Kidney (tissue), 14 donors: ENCODE results near the gene UNC13A. TPM values are rescaled to one million over a fixed set of nuclear protein-coding genes. Genes with fewer than 3 reads are reported as not detected.

ENCODE experiments used
- DNase-seq, 5 donors: peaks; one replicate each; pipeline ENCODE4 v3.0.0-alpha.2; 2013 to 2020
- FAIRE-seq: peaks from 2 replicates; lab custom pipeline; 2012; peaks lifted over from hg19 to GRCh38; lab: Jason Lieb, UNC
- H3K27ac ChIP-seq, 2 donors: one replicate each; pipeline ENCODE4 v1.7.0; 2013; ENCODE audit warnings: low read depth in 2 of 2, low read length in 2 of 2, inconsistent platforms in 1 of 2
- H3K27me3 ChIP-seq: one replicate; pipeline ENCODE4 v1.7.1; 2013; ENCODE audit warnings: low read length, inconsistent platforms; ENCODE audit not compliant: control insufficient read depth, insufficient read depth
- H3K36me3 ChIP-seq, 3 donors: one replicate each; pipeline versions ENCODE4 v1.7.0 to v1.7.1; 2013; ENCODE audit warnings: low read length in 3 of 3, control low read depth in 1 of 3, inconsistent platforms in 1 of 3; ENCODE audit not compliant: insufficient read depth in 3 of 3, control insufficient read depth in 2 of 3
- H3K4me1 ChIP-seq, 3 donors: one replicate each; pipeline versions ENCODE4 v1.7.0 to v1.7.1; 2013; ENCODE audit warnings: low read length in 3 of 3, inconsistent platforms in 1 of 3, low read depth in 1 of 3; ENCODE audit not compliant: control insufficient read depth in 2 of 3, insufficient read depth in 2 of 3
- H3K4me3 ChIP-seq, 3 donors: one replicate each; pipeline versions ENCODE4 v1.7.0 to v1.8.1; 2013; ENCODE audit warnings: low read length in 3 of 3, control low read depth in 1 of 3, inconsistent platforms in 1 of 3
- H3K9ac ChIP-seq, 3 donors: one replicate each; pipeline versions ENCODE4 v1.7.0 to v1.7.1; 2013; ENCODE audit warnings: low read length in 3 of 3, control low read depth in 1 of 3, inconsistent platforms in 1 of 3
- H3K9me3 ChIP-seq, 3 donors: one replicate each; pipeline versions ENCODE4 v1.7.0 to v1.7.1; 2013; ENCODE audit warnings: low read length in 3 of 3, control low read depth in 1 of 3, inconsistent platforms in 1 of 3; ENCODE audit not compliant: control insufficient read depth in 2 of 3, insufficient read depth in 1 of 3
- intact Hi-C: fragments of 100-400 bp; cut with DNase I; formaldehyde crosslinking; loops from one replicate; pipeline ENCODE4 v1.11.1; 2022
- polyA plus RNA-seq: library from polyadenylated mRNA; stranded (reverse); fragments of 350-450 nt; fragmentation: Illumina TruSeq; extraction: RNeasy Lipid Tissue Mini Kit (QIAGEN cat#74804); gene quantifications from one replicate; pipeline ENCODE4 v1.2.3, GENCODE V29; 2014; ENCODE audit warnings: low read depth, low replicate concordance; ENCODE audit not compliant: insufficient read depth
- total RNA-seq: library from RNA; stranded (reverse); fragmentation: NEBNext Ultra II Directional; extraction: Animal tissue kit (Norgen Biotek cat#: 25700); gene quantifications from one replicate; pipeline ENCODE4 v1.2.1, GENCODE V29; 2021
- TF ChIP-seq, protein P1 (sequence below): IDR thresholded peaks from 3 replicates; pipeline ENCODE4 v1.5.1; 2012; ENCODE audit warnings: mild to moderate bottlenecking, moderate library complexity, borderline replicate concordance; ENCODE audit not compliant: insufficient read depth; ENCODE audit errors: extremely low read depth
- donor health status: control.
- donor health status: control.
- donor health status: control.
- donor health status: control.
- donor health status: control.
- donor health status: DM: yes; HTN: yes; CAD: no.
- donor health status: Normal renal cell carcinoma (clear cell type).

UNC13A gene
- total and polyA plus RNA-seq, 2 donors from 2014 or later = 0.06 to 2.2 TPM

DNA sequence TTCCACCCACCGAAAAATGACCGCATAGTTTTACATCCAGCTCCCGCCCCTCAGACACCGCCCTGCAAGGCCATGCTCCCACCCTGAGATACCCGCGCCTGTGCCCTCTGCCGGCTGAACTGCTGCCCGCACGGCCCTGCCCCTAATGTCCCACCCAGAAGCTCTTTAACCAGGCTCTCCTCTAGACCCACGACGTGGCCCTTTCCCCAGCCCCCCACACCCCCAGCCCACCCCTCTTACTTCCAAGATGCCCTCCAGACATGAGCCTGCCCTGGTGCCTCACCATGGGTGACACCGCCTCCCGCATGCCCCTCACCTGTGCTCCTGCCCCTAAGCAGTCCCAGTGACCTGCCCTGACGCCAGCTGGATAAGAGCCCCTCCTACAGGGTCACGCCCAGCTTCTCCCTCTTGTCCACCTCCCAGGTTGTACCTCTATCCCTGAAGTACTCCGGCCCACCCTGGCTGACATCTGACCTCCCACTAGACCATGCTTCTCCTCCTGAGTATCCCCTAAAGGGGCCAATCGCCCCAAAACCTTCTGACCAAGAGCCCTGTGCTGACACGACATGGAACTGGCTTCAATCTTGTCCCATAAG is 81.5 kb downstream of the UNC13A start:
- intact Hi-C loops = no loop called here
- TF ChIP-seq, protein P1, sequence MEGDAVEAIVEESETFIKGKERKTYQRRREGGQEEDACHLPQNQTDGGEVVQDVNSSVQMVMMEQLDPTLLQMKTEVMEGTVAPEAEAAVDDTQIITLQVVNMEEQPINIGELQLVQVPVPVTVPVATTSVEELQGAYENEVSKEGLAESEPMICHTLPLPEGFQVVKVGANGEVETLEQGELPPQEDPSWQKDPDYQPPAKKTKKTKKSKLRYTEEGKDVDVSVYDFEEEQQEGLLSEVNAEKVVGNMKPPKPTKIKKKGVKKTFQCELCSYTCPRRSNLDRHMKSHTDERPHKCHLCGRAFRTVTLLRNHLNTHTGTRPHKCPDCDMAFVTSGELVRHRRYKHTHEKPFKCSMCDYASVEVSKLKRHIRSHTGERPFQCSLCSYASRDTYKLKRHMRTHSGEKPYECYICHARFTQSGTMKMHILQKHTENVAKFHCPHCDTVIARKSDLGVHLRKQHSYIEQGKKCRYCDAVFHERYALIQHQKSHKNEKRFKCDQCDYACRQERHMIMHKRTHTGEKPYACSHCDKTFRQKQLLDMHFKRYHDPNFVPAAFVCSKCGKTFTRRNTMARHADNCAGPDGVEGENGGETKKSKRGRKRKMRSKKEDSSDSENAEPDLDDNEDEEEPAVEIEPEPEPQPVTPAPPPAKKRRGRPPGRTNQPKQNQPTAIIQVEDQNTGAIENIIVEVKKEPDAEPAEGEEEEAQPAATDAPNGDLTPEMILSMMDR = no peak
- Histone ChIP-seq H3K9me3 (no peaks in the 10 kb centered on the region), H3K9ac (no peak overlapping the region), H3K27ac (no peak overlapping the region), H3K4me3 (peak overlapping the region in 1 of 3 donors; percentile 39), H3K36me3 (no peaks in the 10 kb centered on the region), H3K27me3 (no peaks in the 10 kb centered on the region), H3K4me1 (peaks cover 0 to 6% (median 0%) of the 10 kb centered on the region in 3 donors)
- FAIRE-seq (no peak), DNase-seq (no peak)

DNA sequence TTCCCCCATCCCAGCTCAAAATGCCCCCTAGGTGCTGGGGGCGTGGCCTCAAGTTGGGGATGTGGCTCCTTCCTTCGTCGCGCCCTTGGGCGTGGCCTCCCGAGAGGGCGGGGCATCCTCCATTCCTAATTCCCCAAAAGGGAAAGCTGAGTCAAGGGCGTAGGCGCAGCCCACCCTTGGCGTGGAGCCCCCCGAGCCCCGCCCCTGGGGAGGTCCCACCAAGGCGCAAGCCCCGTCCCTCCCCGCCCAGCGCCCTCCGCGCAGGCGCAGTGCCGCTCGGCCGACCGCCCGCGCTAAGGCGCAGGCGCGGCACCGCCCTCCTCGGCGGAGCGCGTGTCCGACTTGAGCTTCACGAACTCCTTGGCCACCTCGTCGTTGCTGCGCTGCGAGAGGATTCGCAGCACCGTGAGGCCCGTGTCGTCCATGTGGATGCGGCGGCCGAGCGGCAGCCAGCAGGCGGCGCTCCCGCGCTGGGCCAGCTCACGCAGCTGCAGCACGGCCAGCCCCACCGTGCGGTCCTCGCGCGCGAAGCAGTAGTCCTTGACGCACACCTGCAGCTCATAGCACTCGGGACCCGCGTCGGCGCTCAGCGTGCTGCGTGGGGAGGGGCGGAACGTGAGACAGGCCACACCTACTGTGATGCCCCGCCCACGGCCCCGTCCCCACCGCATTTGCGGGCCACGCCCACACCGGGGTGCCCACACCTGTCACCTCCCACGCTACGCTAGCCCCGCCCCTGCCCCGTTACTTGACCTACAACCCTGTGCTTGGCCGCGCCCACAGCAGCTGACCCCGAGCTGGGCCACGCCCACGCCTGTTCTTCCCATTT is 82.2 kb downstream of the UNC13A start:
- H3K4me3 ChIP-seq = peak overlapping the region in 2 of 3 donors; percentile 30 to 39
- TF ChIP-seq, protein P1 = peak; percentile 54
- no peaks in the 10 kb centered on the region for H3K36me3 ChIP-seq
- H3K9ac ChIP-seq = no peak overlapping the region
- DNase-seq (peak; percentile 91 to 95 (median 93)), FAIRE-seq (no peak)
- H3K4me1 ChIP-seq = peaks cover 0 to 4% (median 0%) of the 10 kb centered on the region in 3 donors
- no peak overlapping the region for H3K27ac ChIP-seq
- no peaks in the 10 kb centered on the region for H3K9me3 ChIP-seq
- intact Hi-C loops = no loop called here
- no peaks in the 10 kb centered on the region for H3K27me3 ChIP-seq

DNA sequence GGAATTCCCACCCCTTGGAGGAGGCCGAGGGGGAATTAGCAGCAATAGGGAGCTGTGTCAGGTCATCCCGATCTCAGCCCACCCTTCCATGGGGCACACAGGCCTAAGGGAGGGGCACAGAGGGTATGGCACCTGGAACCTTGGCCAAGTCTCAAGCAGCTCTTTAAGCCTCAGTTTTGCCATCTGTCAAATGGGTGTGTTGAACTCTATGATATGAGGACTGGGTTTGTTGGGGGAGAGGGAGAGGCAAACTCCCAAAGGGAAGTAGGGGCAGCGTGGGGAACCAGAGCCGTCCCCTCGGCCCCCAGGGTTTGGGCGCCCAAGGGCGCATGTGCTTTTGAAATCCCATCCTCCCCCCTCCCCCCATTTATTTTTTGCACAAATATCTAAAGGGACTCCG is 83.0 kb downstream of the UNC13A start:
- H3K9me3 ChIP-seq = no peaks in the 10 kb centered on the region
- H3K9ac ChIP-seq = no peak overlapping the region
- FAIRE-seq (no peak), DNase-seq (no peak)
- no peaks in the 10 kb centered on the region for H3K36me3 ChIP-seq
- TF ChIP-seq, protein P1 = no peak
- intact Hi-C loops = no loop called here
- no peak overlapping the region for H3K4me3 ChIP-seq
- H3K27ac ChIP-seq = no peak overlapping the region
- H3K27me3 ChIP-seq = no peaks in the 10 kb centered on the region
- H3K4me1 ChIP-seq = peaks cover 0 to 4% (median 0%) of the 10 kb centered on the region in 3 donors
